ENCODE measurements around the gene TCF25. TPM values are rescaled to one million over a fixed set of nuclear protein-coding genes. Genes with fewer than 3 reads are reported as not detected.

Gene TCF25
- total RNA-seq, 1 donor from 2014 or later = 149 TPM

GRCh38 chr16:89909777-89910716 is 36.7 kb downstream of the TCF25 start:
- H3K36me3 ChIP-seq (ENCODE audit: control insufficient read depth, insufficient read depth, low read length) = peaks cover 4% of the 10 kb centered on the region

GRCh38 chr16:89910717-89911354 is 37.4 kb downstream of the TCF25 start:
- no peak for TF ChIP-seq CTCF (IDR thresholded peaks at IDR 0.05; ENCODE audit: insufficient read depth, low read length, poor library complexity, severe bottlenecking)
- Histone ChIP-seq H3K4me3 (ENCODE audit: low read depth, low read length) (no peak overlapping the region), H3K27me3 (ENCODE audit: control insufficient read depth, insufficient read depth, low read length) (no peaks in the 10 kb centered on the region), H3K36me3 (ENCODE audit: control insufficient read depth, insufficient read depth, low read length) (peaks cover 4% of the 10 kb centered on the region)
- DNase-seq (ENCODE audit: low read depth) = no peak

More at GRCh38 chr16:89909777-89910716, 36.7 kb downstream of the TCF25 start:
- DNase-seq (ENCODE audit: low read depth) = no peak
- H3K4me3 ChIP-seq (ENCODE audit: low read depth, low read length) = no peak overlapping the region
- TF ChIP-seq CTCF (IDR thresholded peaks at IDR 0.05; ENCODE audit: insufficient read depth, low read length, poor library complexity, severe bottlenecking) = peak; percentile 89
- H3K27me3 ChIP-seq (ENCODE audit: control insufficient read depth, insufficient read depth, low read length) = no peaks in the 10 kb centered on the region

- no peaks in the 10 kb centered on the region for H3K27me3 ChIP-seq (ENCODE audit: control insufficient read depth, insufficient read depth, low read length)
- no peak overlapping the region for H3K4me3 ChIP-seq (ENCODE audit: low read depth, low read length)
- no peak for DNase-seq (ENCODE audit: low read depth)
- TF ChIP-seq CTCF (IDR thresholded peaks at IDR 0.05; ENCODE audit: insufficient read depth, low read length, poor library complexity, severe bottlenecking) = no peak
- peaks cover 4% of the 10 kb centered on the region for H3K36me3 ChIP-seq (ENCODE audit: control insufficient read depth, insufficient read depth, low read length)
These were observed 38.0 kb downstream of the TCF25 start for GRCh38 chr16:89911375-89911774.

GRCh38 chr16:89912143-89912542 is 38.8 kb downstream of the TCF25 start:
- no peaks in the 10 kb centered on the region for H3K27me3 ChIP-seq (ENCODE audit: control insufficient read depth, insufficient read depth, low read length)
- no peak for TF ChIP-seq CTCF (IDR thresholded peaks at IDR 0.05; ENCODE audit: insufficient read depth, low read length, poor library complexity, severe bottlenecking)
- no peak for DNase-seq (ENCODE audit: low read depth)
- H3K36me3 ChIP-seq (ENCODE audit: control insufficient read depth, insufficient read depth, low read length) = peaks cover 2% of the 10 kb centered on the region
- no peak overlapping the region for H3K4me3 ChIP-seq (ENCODE audit: low read depth, low read length)

- Histone ChIP-seq H3K27me3 (ENCODE audit: control insufficient read depth, insufficient read depth, low read length) (no peaks in the 10 kb centered on the region), H3K4me3 (ENCODE audit: low read depth, low read length) (no peak overlapping the region), H3K36me3 (ENCODE audit: control insufficient read depth, insufficient read depth, low read length) (peaks cover 2% of the 10 kb centered on the region)
- no peak for DNase-seq (ENCODE audit: low read depth)
- TF ChIP-seq CTCF (IDR thresholded peaks at IDR 0.05; ENCODE audit: insufficient read depth, low read length, poor library complexity, severe bottlenecking) = no peak
These were observed 39.2 kb downstream of the TCF25 start for GRCh38 chr16:89912627-89913026.
